ENCODE results near the gene EIF2B1.

GRCh38 chr12:123614531-123614930 lies 19.0 kb downstream of the EIF2B1 start:
- TF ChIP-seq CTCF (IDR thresholded peaks at IDR 0.05; ENCODE audit: low read depth, low read length) (no peak), POLR2A (IDR thresholded peaks at IDR 0.05; ENCODE audit: extremely low read depth, insufficient read length) (no peak)

Data from NB4 (cell line).